Measurements from ENCODE around the gene FRA10AC1.
"Not testable (repeated sequence)": the region's sequence is repeated elsewhere in the genome, so short reads cannot be mapped to it uniquely, and the experiment has no call there.

Gene FRA10AC1

GRCh38 chr10:93707623-93708022, 5.2 kb upstream of the FRA10AC1 start:
- no peak for TF ChIP-seq CTCF (IDR thresholded peaks at IDR 0.05; ENCODE audit: low read depth, low read length, missing control alignments)
- DNase-seq (ENCODE audit: extremely low read depth, low read depth): no peak

GRCh38 chr10:93704451-93704850, 2.1 kb upstream of the FRA10AC1 start:
- H3K4me3 ChIP-seq (replicated peaks; ENCODE audit: low read depth, low read length): no peak overlapping the region
- TF ChIP-seq CTCF (IDR thresholded peaks at IDR 0.05; ENCODE audit: low read depth, low read length, missing control alignments): no peak
- no peak for DNase-seq (ENCODE audit: extremely low read depth, low read depth)

More at GRCh38 chr10:93707623-93708022, 5.2 kb upstream of the FRA10AC1 start:
- no peak overlapping the region for H3K4me3 ChIP-seq (replicated peaks; ENCODE audit: low read depth, low read length)

GRCh38 chr10:93703841-93704240, 1.4 kb upstream of the FRA10AC1 start:
- H3K4me3 ChIP-seq (replicated peaks; ENCODE audit: low read depth, low read length): no peak overlapping the region
- no peak for TF ChIP-seq CTCF (IDR thresholded peaks at IDR 0.05; ENCODE audit: low read depth, low read length, missing control alignments)
- DNase-seq (ENCODE audit: extremely low read depth, low read depth): no peak

GRCh38 chr10:93703066-93703465, 674 bp upstream of the FRA10AC1 start:
- TF ChIP-seq CTCF (IDR thresholded peaks at IDR 0.05; ENCODE audit: low read depth, low read length, missing control alignments): no peak
- DNase-seq (ENCODE audit: extremely low read depth, low read depth): no peak
- peak overlapping the region; percentile 78 for H3K4me3 ChIP-seq (replicated peaks; ENCODE audit: low read depth, low read length)

- no peak for DNase-seq (ENCODE audit: extremely low read depth, low read depth)
- TF ChIP-seq CTCF (IDR thresholded peaks at IDR 0.05; ENCODE audit: low read depth, low read length, missing control alignments): no peak
Observed at GRCh38 chr10:93701866-93702209, 554 bp downstream of the FRA10AC1 start.

GRCh38 chr10:93697207-93697606, 5.2 kb downstream of the FRA10AC1 start:
- DNase-seq (ENCODE audit: extremely low read depth, low read depth): no peak
- no peak for TF ChIP-seq CTCF (IDR thresholded peaks at IDR 0.05; ENCODE audit: low read depth, low read length, missing control alignments)
- H3K4me3 ChIP-seq (replicated peaks; ENCODE audit: low read depth, low read length): no peak overlapping the region

More at GRCh38 chr10:93701866-93702209, 554 bp downstream of the FRA10AC1 start:
- peak overlapping the region; percentile 78 for H3K4me3 ChIP-seq (replicated peaks; ENCODE audit: low read depth, low read length)

GRCh38 chr10:93696582-93696981, 5.8 kb downstream of the FRA10AC1 start:
- not testable (repeated sequence) for H3K4me3 ChIP-seq (replicated peaks; ENCODE audit: low read depth, low read length); DNase-seq (ENCODE audit: extremely low read depth, low read depth)

All from HFF-Myc (cell line).